NCI-H1417 (cell line): ENCODE data around the gene DYTN.

ENCODE experiments used
- DNase-seq, 3 experiments: peaks; one replicate each; lab custom pipeline; 2025; lab: John Stamatoyannopoulos, UW

Gene DYTN

GRCh38 chr2:206614811-206615210 lies 103.4 kb downstream of the DYTN start:
- DNase-seq: no peak

GRCh38 chr2:206611736-206612135 lies 106.5 kb downstream of the DYTN start:
- no peak for DNase-seq

- no peak for DNase-seq
Observed at GRCh38 chr2:206611191-206611590, 107.0 kb downstream of the DYTN start.

GRCh38 chr2:206610451-206610850 lies 107.7 kb downstream of the DYTN start:
- DNase-seq: no peak

- no peak for DNase-seq
Observed at GRCh38 chr2:206603243-206603642, 115.0 kb downstream of the DYTN start.
